CD4-positive, alpha-beta T cell treated with Interleukin-6 for 4 hours (primary cell): ENCODE measurements around the gene CHST7.
A peak's percentile ranks its signal among the peaks of the same experiment; 100 is the strongest.

Experiments
- DNase-seq: peaks from one replicate; pipeline ENCODE4 v3.0.0-alpha.2; 2020; ENCODE audit warnings: mixed read lengths

The CHST7 gene

DNA sequence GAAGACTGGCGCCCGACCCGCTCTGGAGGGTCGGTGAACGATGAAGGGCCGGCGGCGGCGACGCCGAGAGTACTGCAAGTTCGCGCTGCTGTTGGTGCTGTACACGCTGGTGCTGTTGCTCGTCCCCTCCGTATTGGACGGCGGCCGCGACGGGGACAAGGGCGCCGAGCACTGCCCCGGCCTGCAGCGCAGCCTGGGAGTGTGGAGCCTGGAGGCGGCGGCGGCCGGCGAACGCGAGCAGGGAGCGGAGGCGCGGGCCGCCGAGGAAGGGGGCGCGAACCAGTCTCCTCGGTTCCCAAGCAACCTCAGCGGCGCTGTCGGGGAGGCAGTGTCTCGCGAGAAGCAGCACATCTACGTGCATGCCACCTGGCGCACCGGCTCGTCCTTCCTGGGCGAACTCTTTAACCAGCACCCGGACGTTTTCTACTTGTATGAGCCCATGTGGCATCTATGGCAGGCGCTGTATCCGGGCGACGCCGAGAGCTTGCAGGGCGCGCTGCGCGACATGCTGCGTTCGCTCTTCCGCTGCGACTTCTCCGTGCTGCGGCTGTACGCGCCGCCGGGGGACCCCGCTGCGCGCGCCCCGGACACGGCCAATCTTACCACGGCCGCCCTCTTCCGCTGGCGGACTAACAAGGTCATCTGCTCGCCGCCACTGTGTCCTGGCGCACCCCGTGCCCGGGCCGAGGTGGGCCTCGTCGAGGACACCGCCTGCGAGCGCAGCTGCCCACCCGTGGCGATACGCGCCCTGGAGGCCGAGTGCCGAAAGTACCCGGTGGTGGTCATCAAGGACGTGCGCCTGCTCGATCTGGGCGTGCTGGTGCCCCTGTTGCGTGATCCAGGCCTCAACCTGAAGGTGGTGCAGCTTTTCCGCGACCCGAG lies 568 bp downstream of the CHST7 start:
- peak; percentile 69 for DNase-seq

GRCh38 chrX:46574774-46575381 lies 1.3 kb downstream of the CHST7 start:
- peak; percentile 60 for DNase-seq

- DNase-seq = no peak
Measured at GRCh38 chrX:46575586-46575985, 2.0 kb downstream of the CHST7 start.

DNA sequence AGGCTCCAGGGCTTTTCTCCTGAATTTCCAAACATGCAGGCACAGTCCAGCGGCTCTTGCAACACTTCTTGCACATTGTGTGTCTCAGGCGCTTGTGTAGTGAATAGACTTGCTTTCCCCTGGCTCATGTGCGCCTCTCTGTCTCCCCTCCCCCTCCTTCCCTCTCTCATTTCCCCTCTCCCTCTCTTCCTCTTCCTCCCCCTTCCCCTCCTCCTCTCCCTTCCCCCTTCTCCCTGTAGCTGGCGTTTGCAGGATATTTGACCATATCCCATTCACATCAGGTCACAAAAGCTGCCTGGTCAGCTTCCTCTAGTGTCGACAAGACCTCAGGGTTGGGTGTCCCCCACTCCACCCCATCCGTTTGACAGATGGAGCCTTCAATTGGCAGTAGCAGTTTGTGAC lies 2.4 kb downstream of the CHST7 start:
- DNase-seq = peak; percentile 9

GRCh38 chrX:46576458-46576857 lies 2.9 kb downstream of the CHST7 start:
- DNase-seq = no peak

GRCh38 chrX:46577221-46578005 lies 3.8 kb downstream of the CHST7 start:
- DNase-seq = no peak

DNA sequence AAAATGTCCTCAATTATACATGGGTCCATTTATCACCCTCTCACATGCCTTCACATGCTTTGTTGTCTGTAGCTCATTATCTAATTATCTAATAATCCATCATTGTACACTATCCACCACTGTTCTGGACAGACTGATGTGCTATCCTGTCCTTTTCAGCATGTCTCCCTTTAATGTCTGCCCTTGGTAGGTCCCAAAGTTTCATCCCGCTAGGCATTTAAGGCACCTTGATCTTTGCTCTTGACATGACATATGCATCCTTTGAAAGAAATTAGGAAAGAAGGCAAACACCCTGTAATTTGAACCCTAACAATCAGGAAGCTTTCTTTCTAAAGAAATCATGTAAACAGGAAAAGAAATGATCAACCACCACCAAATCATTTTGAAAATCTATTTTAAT lies 5.7 kb downstream of the CHST7 start:
- no peak for DNase-seq

DNA sequence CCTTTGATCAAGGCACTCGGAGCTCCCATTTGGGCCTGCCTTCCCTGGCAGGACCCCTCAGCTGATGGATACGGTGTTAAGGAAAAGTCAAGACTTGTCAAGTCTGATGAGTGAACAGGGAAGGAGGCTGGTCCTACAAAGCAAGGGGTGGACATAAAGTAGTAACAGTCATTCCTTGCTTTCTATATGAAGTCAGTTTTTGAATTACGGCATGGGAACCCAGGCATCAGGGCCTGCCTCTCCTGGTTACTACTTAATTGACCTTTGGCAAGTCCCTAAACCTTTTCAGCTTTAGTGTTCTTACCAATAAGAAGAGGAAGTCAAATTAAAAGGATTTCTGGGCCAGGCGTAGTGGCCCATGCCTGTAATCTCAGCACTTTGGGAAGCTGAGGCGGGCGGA lies 7.0 kb downstream of the CHST7 start:
- DNase-seq = no peak

GRCh38 chrX:46582325-46582724 lies 8.8 kb downstream of the CHST7 start:
- no peak for DNase-seq

DNA sequence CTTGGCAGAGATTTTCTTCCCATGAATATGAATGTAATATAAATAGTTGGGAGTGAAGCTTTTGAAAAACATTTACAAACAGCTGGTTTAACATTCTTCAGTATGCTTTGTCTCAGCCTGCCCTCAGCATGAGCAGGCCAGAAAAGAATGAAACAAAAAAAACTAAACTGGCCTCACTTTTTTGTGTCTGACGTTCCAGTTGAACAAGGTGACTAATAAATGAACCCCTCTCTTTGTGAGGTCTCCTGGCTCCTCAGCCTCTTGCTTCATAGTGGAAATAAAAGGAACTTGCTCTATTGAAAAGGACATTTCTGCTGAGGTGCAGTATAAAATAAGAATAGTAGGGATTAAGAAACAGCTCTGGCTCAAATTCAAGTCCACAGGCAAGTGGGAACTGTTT lies 9.4 kb downstream of the CHST7 start:
- DNase-seq = no peak

GRCh38 chrX:46584736-46585135 lies 11.2 kb downstream of the CHST7 start:
- DNase-seq = no peak

DNA sequence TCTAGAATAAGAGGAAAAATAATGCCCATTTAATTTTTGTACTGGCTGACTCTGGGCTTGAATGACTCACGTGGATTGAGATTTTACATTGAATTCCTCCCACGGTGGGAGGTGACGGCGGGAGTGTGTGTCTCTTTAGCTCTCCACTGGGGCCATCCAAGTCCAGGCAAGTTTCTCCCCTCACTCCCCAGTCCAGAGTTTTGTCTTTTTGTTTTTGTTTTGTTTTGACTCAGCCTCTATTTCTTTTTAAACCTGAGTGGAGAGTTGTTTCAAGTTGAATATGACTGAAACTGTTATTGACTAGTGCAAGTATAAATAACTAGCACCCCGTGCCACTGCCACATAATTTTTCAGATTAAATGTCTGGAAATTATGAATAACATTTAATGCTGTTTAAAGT lies 13.6 kb downstream of the CHST7 start:
- no peak for DNase-seq

- no peak for DNase-seq
Measured at GRCh38 chrX:46587753-46588171, 14.2 kb downstream of the CHST7 start.

GRCh38 chrX:46588263-46588662 lies 14.7 kb downstream of the CHST7 start:
- DNase-seq = peak; percentile 77

DNA sequence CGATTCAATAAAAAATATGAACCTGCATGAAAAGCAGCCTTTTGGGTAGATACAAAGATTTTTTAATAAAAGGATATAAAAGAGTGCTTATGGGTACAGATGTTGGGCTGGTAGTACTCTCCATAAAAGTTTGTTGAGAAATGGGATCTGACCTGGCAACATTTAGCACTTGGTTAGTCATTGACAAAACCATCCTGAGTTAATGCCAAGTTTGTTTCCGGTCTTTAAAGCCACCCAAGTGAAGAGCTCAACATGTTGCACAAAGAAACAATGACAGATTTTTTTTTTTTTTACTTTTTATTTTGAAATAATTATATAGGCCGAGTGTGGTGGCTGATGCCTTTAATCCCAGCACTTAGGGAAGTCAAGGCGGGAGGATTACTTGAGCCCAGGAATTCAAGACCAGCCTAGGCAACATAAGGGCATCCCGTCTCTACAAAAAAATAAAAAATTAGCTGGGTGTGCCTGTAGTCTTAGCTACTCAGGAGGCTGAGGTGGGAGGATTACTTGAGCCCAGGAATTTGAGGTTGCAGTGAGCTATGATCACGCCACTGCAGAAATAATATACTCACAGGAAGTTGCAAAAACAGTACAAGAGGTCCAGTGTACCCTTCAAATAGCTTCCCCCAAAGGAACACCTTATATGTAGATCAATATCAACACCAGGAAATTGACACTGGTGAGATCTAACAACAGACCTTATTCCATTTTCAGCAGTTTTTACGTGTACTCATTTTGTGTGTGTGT lies 16.6 kb downstream of the CHST7 start:
- DNase-seq = no peak

DNA sequence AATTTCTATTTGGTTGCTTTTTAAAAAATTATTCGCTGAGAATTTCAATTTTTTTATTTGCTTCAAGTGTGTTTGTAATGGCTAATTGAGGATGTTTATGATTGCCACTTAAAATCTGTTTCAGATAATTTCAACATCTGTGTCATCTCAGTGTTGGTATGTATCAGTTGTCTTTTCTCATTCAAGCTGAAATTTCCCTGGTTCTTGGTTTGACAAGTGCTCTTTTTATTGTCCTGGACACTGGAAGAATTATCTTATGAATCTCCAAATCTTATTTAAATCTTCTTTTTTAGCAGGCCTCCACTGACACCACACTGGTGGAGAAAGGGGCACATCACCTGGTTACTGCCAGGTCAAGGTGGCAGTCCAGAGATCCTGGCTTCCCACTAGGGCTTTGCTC lies 21.5 kb downstream of the CHST7 start:
- DNase-seq = no peak

DNA sequence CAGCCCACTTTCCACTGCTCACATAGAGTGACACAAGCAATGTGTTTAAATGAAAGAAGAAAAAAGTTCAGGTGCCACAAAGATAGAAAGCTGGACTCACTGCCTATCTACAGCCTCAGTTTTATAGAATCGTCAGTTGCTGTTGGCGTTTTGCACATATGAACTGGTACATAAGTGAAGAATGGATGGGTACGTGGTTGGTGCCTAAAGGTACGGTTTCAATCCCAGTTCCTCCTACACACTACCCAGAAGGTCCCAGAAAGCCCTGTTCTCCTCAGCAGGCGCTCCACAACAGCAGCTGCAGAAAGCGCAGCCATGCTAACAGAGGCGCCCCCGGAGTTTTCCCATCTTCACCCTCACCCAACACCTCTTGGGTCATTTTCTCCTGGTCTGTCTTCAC lies 23.6 kb downstream of the CHST7 start:
- no peak for DNase-seq

DNA sequence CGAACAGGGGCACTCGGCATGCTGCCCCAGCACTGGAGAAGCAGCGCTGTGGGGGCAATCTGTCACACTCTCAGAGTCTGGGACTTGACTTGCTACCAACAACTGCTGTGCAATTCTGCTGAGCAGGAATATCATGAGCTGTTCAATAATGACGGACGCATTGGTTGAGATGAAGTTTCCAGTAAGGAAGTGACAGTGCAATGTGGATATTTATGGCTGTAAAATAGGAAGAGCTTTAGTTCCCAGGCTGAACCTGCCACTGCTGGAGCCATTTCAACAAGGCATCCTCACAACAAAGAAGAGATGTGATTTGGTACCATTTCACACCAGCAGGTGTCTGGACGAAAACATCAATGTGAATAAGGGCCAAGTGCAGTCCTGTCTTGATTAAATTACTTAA lies 24.2 kb downstream of the CHST7 start:
- no peak for DNase-seq

DNA sequence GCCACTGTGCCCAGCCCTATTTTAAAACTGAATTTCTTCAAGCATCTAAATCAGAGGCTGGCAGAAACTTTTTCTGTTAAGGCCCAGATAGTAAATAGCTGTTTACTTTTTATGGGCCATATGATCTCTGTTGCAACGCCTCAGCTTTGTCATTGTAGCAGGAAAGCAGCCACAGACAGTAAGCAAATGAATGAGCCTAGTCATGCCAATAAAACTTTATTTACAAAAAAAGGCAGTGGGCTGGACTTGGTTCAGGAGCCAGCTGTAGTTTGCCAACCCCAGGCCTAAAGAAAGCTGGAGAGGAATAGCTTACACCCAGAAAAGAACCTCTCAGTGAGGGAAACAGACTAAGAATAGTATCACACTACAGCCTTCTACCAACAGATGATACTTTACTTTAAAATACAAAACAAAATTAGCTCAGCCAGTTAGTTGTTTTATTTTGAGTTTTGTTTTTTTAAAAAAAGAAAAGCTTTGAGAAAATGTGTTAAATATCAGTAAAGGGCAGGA lies 25.5 kb downstream of the CHST7 start:
- DNase-seq = no peak

DNA sequence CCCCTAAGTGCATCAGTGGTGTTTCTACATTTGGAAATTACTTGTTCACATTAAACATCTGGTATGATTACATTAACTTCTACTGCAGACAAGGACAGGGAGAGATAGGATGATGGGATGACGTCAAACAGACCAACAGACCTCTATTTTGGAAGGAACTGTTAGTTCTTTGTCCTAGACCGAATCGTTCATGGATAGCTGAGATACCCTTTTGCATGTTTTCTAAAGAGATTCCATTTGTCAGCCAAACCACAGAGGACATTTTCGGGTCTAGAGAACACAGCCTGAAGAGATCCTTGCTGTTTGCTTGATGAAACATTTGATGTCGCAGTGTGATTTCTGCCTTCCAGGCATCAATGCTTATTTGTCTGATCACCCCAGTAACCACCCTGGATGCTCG lies 27.7 kb downstream of the CHST7 start:
- no peak for DNase-seq

DNA sequence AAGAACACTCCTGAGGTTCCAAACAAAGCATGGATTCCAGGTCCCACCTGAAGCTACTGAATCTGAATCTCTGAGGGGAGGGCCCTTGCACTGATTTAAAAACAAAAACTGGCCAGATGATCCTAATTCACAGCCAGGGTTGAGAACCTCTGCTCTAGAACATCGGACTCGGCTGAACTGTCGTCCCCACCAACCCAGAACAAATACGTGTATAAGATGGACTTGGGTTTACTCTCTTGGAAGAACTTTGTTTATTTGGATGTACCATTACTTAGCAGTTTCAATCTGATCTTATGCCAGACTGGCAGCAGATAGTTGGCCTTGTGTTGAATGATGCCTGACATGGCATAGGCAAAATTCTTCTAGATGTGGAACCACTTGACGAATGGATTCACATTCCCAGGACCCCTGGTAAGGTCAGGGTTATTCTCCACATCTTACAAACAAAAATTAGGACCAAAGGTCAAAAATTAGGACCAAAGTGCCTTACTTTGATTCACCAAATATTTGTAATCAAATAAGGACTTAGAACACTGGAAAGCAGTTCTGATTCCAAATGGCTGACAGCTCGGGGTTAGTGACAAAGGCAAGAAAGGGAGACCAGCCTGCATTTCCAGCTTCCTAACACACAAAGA lies 29.0 kb downstream of the CHST7 start:
- DNase-seq = no peak

DNA sequence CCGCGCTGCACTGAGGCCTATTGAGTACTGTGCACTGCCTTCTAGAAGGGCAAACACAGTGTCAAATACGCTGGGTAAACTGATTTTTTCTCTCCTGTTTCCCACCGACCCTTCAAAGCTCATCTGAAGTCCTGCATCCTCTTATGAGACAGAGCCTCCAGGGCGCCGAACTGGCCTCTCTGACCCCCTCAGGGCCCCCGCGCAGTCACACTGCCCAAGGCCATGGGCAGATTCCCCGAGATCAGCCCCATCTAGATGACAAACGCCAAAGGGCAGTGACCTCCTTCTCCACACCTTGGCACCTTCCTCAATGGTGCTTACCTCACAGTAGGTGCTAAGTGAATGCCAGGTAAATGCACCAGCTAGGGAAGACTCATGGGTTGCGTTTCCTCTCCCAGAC lies 34.4 kb downstream of the CHST7 start:
- no peak for DNase-seq
